ENCODE data around the gene OR6B2. TPM values are rescaled to one million over a fixed set of nuclear protein-coding genes. Genes with fewer than 3 reads are reported as not detected.

Gene OR6B2
- total and polyA plus RNA-seq, 4 donors = not detected

Other genes with a start within 250 kb of the OR6B2 start
- gene NDUFA10, start 5.1 kb downstream of the OR6B2 start, total RNA-seq = 10 to 100 TPM; 70.1 to 80.8 TPM
- gene NDUFA10, start 5.1 kb downstream of the OR6B2 start, polyA plus RNA-seq = 100 to 1,000 TPM in 1 of 2 donors, 10 to 100 TPM in 1; 37.7 to 102 TPM
- gene OR6B3, start 23.1 kb upstream of the OR6B2 start, total RNA-seq = not detected
- not detected for gene OR6B3, start 23.1 kb upstream of the OR6B2 start, polyA plus RNA-seq
- 10 to 100 TPM; 83.7 to 94.0 TPM for gene COPS9, start 105.9 kb upstream of the OR6B2 start, total RNA-seq
- 100 to 1,000 TPM; 415 to 787 TPM for gene COPS9, start 105.9 kb upstream of the OR6B2 start, polyA plus RNA-seq
- gene OTOS, start 110.2 kb upstream of the OR6B2 start, total RNA-seq = not detected
- gene OTOS, start 110.2 kb upstream of the OR6B2 start, polyA plus RNA-seq = not detected

All from aorta (tissue), 4 donors.